ENCODE results near the gene ANKS1A.

The ANKS1A gene

DNA sequence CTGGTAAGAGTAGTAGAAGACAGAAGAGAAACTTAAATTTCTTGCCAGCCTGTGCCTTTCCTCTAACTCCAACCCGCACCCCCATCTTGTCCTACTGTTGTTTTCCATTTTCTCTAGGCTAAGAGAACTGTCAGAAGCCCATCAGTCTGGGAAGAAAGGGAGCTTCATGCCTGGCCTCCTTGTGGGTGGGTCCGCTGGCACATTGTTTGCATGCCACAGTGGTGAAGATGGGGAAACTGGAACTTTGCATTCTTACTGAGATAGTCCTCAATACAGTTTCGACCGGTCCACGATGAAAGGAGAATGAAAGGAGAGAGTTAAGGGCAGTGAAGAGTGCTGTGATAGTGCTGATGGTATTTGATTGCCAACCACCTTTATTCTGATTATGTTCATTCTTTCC lies 149.0 kb downstream of the ANKS1A start:
- DNase-seq (ENCODE audit: low read depth in 2 of 2) = no peak

DNA sequence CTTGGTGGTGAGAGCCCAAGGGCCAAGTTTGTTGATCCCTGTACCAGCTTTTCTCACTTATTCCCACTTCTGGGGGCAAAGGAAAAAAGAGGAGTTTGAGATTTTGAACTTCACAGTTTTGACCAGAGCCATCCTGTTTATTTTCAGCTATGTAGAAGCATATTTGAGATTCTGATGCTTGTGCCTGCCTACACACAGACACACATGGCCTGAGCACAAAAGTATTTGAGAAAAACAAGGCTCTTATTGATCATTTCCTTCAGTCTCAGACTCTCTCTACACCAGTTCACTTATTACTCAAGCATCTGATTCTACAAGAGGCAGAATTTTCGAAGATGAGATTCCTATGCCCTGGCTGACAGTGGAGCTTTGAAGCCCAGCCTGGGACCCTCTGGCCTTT lies 151.3 kb downstream of the ANKS1A start:
- DNase-seq (ENCODE audit: low read depth in 2 of 2) = no peak

DNA sequence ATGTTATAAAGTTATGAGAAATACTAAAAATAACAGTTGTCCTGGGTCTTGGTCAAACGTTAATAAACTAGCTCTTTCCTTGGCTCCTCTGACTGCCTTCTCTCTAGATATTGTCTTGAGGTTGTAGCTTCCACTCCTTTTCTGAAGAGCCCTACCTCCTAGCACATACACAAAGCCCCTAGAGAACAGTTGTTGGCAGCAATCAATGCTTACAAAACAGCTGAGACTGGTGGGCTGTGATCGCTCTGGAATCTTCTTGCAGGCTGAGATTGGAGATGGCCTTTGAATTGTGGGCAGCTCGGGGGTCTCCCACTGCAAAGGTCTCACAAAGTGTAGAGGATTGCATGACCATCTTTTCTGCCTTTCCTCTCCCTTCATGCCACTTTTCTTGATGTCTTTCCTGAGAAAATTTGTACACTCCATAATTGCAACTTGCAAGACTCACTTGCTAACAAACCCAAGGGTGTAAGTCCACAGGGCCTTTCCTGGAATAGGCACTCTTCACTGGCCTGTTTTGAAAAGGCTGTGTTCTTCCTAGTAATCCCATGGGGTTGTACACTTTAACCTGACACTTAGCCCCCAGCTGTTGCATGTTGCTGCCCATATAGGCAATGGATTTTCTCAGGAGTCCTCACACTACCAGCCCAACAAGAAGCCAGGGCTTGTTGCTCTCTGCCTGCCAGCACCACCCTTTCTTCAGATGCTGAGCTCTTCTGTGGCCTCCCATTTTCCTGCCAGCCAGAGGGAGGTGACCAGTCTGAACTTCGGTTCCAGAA lies 152.2 kb downstream of the ANKS1A start:
- DNase-seq (ENCODE audit: low read depth in 2 of 2) = no peak

DNA sequence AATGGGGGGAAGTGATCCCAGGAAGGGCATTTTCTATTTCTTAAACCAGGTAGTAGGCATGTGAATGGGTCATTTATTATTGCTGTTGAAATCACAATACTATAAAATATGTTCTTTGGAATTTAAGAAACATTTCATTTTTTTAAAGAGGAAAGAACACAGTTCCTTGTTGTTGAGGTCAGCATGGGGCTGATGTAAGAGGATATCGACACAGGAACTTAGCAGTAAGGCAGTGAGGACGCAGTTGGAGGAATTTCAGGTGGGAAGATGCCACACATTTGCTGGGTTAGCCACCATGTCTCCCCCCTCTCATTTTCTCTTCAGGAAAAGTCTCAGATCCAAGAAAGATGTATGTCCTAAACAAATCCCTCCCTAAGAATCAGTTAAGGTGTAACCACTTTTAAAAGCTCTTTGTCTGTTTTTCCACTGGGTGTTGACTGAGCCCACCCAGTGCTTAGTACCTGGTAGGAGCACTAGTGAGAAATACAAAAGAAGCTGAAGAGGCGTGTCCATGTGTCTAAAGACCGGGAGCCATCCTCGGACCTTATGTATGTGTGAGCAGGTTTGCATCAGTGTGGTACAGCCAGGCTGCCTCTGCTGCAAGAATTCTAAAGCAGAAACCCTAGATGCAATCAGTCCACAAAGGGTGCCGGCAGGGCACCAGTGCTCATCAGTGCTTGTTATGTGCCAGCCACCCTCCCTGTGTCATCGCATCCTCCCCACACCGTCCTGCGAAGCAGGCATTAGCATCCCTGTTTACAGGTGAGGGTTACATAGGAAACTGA lies 153.2 kb downstream of the ANKS1A start:
- DNase-seq (ENCODE audit: low read depth in 2 of 2) = no peak

DNA sequence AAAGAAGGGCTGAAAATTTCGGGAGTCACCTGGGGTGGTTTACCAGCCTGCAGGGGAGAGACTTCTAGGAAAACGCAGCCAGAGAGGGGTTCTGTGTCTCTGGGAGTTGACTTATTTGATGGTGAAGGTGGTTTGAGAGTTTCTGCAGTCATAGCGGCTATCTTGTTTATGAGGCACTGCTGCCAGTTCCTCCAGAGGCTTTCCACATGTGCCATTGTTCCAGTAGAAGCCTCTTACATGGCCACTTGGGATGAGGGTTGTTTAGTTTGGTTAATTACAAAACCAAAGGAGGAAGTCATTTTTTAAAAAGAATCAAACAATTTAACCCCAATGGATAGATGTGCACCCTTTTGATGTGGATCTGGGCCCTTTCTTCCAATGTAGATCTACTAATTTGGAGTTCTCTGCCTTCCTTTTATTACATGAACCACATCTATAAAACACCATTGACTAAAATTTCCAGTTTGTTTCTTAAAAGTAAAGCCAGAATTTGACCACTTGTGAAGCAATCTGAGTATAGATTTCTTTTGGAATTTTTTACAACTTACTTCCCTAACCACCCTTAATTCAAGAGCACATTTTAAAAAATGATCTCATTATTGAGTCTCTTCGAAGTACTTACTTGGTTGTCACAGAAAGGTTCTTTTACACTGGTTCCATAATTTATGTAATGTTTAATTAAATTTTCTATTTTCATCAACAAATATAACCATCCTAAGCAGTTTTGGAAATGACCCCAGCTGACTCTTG lies 154.5 kb downstream of the ANKS1A start:
- no peak for DNase-seq (ENCODE audit: low read depth in 2 of 2)

DNA sequence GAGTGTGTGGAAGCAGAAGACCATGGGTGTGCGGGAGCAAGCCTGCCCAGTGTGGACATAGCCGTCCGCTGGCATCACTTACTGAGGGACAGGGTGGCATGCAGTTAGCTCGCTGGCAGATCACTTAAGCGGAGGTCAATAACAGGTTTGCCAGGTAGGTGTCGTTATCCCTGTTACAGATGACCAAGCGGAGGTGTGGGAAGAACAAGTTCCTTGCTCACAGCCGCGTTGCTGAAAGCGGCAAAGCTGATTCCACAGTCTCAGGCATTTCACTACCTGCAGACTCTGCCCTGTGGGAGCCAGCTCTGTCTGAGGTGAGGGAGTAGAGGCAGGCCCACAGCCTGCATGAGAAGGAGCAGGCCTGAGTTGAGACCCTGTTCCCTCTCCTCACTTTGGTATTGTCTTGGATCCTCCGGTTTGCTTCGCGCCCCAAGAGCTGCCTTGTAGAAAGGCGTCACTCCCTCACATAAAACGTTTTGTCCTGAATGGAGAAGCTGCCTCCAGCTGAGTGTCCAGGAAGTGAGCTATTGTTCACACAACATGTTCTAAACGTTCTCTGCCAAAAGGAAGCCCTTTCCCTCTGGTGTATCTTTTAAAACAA lies 155.2 kb downstream of the ANKS1A start:
- no peak for DNase-seq (ENCODE audit: low read depth in 2 of 2)

DNA sequence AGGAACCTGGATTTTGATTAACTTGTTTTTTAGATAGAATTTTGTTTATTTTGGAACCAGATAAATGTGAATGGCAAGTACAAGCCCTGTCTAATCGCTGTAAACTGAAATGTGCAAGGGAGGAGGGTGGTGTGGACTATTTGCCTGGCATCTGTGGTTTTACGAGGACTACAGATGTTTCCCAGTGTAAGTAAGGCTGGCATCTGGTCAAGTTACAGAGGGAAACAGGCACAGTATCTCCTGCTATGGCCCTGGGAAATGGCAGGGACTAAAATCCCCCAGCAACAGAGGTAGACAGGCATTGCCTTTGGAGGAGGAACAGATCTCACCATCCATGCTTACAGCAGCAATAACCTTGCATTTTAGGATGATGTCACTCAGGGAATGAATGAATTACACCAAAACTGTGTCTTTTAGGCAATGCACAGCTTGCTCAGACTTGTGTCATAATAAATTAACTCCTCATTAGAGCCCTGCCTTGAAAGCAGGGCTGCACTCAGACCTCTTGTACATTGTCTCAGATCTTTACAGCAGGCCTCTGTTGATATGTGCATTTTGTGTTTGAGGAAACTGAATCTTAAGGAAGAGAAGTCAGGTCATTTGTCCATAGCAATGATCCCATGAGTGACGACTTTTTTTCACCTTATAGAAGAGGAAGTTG lies 155.8 kb downstream of the ANKS1A start:
- no peak for DNase-seq (ENCODE audit: low read depth in 2 of 2)

DNA sequence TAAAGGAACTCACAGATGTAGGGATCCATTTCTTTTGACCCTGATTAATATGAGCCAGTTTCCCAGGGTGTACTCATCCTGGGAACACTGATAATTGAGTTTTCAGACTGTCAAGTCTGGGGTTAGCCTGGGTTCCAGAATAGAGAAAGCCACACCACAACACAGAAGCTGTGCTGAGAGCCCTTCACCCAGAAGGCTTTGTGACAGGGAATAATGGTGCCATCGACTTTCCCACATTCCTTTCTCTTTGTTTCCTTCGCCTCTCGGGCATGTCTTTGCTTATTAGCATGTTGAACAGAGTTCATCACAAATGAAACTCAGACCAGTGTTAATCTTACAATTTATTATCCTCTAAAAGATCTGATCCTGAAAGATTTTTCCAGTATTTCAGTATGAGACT lies 157.0 kb downstream of the ANKS1A start:
- DNase-seq (ENCODE audit: low read depth in 2 of 2) = no peak

DNA sequence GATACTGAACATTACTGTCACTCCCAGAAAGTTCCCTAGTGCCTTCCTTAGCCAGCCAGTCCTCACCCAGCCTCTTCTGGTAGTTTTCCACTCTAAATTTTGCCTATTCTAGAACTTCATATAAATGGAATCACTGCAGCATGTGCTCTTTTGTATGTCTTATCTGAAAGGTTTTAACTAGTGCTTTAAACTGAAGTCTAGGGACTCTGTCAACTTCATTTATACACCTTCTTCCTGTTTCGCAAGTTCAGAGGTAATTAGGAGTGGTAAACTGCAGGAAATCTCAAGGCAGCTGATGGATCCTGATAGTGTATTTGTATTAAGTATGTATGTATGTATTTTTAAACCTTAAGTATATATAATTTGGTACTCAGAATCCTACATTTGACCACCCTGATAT lies 157.8 kb downstream of the ANKS1A start:
- DNase-seq (ENCODE audit: low read depth in 2 of 2) = no peak

DNA sequence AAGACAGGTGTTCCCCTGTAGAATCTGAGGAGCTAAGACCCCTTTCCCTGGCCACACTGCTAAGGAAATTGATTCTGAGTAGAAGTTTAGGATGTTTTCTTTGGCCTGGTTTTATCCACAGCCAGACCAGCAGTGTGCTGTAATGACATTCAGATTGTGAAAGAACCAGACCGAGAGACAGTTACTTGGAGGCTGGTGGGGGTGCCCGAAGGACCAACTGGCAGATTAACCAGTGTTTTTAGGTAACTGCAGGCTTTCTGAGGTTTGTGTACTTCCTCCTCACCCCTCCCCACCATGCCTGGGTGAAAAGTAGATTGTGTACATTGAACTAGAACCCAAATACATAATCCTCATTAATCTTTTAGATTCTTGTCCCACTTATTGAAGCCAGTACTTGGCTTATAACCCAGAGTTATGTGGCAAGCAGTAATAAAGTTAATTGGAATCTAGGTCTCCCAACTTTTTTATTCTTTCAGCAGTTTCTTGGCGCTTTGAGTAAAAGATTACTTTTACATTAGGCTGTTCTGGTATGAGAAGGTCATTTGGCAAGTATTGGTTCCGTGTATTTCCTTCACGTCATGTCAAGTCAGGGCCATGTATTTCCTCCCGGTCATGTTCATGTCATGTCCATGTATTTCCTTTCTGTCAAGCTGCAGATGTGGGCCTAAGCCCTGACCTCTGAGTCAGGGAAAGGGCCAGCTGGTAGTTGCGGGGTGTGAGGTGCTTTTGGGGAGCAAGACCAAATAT lies 158.4 kb downstream of the ANKS1A start:
- no peak for DNase-seq (ENCODE audit: low read depth in 2 of 2)

DNA sequence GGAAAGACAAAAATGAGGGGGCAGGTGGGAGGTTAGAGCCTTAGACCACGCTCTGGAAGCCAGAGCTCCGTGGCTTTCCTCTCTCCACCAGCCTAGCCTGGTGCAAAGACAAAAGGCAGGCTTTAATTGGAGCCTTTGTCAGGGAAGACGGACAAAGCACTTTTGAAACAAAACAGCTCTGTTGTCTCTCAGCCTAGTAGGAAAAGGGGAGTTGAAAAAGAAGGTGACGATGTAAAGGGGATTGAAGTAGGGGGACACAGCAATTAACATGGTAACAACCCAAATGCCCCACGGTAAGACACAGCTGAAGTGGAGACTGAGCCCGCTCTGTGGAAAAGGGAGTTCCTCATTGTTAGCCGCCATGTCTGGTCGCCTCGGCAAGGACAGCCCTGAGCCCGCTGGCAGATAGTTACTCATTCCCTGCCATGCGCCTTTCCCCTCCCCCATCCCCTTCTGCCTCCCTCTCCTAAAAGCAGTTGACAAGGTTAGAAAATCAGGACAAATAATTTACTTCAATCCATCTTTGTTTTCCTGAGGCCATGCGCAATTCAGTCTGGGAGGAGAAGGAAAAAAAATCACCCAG lies 159.1 kb downstream of the ANKS1A start:
- DNase-seq (ENCODE audit: low read depth in 2 of 2) = no peak

DNA sequence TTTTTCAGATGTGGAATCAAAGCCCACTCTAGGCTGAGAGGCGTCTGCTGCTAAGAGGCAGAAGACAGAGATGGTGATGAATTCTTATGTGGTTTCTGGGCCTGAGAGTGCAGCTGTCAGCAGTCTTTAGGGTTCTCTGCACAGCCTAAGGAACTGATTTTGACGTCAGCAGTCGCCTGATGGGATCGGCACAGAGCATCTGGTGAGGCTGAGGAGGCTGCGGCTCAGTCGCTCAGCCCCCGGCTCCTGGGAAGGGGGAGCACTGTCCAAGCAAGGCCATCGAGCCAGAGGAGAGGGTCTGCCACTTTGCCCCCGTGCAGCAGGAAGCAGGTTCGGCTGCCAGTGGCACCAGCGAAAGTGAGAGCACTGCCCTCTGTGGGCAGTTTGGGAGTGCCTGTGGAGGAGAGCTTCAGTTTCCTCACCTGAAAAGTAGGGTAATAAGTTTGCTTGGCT lies 159.6 kb downstream of the ANKS1A start:
- no peak for DNase-seq (ENCODE audit: low read depth in 2 of 2)

DNA sequence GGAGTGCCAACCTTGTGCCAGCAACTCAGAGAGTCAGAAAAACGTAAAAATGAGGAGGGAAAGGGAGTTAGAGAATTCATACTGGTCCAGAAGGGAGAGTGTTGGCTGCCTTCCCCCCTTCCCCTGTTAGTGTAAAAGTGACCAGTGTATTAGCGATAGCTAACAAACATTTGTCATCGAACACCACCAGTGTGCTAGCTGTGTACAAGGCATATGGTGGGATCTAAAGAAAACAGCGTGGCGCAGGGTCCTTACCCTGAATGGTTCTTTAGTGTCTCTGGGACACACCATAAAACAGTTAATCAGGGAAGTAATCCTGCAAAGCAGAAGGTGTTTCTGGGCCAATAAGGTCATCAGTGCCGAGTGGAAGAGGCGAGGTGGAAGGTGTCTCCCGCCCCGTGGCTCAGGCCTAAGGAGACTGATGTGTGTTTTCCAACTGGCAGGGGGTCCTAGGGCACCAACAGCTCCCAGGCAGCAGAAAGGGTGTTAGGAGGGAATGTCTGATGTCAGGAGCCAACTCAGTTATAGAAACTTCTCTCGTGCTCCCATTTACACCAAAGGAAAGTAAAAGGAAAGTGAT lies 160.2 kb downstream of the ANKS1A start:
- DNase-seq (ENCODE audit: low read depth in 2 of 2) = no peak

DNA sequence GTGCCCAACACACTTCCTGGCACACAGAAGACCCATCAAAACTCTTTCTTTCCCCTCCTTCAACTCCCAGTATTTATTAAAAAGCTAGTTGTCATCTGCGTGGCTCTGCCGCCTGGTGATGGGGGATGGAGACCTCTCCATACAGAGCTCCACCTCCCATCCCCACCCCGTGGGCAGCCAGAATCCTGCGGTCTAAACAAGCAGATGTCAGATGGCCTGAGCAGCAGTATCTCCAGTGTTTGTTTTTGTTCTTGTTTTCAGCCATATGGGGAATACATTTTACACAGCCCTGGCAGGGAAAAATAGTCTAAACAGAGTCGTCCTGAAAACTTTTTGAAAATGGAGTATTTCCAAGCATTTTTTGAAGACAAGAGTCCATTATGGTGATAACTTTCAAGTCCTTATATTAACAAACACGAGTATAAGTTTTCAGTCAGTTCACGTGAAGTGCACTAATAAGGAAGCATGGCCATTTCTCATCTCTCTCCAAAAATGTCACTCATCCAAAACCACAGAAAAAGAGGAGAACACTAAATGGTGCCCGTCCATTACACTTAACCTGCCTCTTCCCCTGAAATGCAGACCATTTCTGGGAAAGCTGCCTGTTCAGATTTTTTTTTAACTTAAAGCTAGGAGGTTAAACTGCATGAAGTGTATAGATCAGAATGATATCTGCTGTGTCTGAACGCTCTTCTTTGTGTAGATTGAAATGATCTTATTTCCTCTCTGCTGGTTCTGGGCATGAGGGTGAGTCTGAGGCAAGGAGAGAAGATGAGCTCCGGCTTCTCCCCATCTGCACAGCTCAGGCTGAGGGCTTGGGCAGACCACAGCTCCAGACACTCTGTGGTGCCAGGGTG lies 161.1 kb downstream of the ANKS1A start:
- DNase-seq (ENCODE audit: low read depth in 2 of 2) = no peak

DNA sequence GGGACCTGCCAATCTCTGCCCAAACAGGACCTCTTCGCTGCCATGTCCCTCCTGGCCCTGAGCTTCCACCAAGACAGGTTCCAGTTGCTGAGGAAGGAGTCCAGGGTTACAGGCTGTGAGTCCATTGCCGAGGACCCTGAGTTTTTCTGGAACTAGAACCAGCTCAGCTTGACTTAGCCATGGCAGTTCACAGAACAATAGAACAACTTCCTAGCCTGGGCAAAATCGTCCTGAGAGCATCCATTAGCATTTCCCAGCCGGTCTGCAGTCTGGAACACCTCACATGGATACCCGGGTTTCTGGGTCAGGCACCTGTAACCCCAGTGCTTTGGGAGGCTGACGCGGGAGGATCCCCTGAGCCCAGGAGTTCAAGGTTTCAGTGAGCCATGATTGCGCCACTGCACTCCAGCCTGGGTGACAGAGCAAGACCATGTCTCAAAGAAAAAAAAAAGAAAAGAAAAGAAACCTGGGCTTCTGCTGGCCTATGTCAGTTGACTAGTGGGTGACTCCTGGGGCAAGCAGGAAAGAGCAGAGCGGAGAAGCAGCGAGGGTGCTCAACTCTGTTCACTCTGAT lies 161.8 kb downstream of the ANKS1A start:
- no peak for DNase-seq (ENCODE audit: low read depth in 2 of 2)

DNA sequence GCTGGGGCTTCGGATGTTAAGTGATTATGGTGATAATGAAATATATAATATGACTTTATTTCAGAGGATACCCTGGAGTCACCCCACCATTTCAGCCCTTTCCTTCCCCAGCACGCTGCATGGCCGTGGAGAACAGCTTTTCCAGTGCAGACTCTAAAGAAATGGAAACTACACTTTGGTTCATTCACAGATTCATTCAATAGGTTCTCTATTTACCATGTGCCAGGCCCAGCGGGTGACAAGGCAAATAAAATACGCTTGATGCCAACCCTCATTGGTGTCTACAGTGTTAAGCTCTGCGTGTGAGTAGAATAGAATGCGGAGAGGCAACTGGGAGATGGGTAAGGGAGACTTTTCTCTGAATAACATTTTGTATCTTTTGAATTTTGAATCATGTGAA lies 162.3 kb downstream of the ANKS1A start:
- DNase-seq (ENCODE audit: low read depth in 2 of 2) = no peak

DNA sequence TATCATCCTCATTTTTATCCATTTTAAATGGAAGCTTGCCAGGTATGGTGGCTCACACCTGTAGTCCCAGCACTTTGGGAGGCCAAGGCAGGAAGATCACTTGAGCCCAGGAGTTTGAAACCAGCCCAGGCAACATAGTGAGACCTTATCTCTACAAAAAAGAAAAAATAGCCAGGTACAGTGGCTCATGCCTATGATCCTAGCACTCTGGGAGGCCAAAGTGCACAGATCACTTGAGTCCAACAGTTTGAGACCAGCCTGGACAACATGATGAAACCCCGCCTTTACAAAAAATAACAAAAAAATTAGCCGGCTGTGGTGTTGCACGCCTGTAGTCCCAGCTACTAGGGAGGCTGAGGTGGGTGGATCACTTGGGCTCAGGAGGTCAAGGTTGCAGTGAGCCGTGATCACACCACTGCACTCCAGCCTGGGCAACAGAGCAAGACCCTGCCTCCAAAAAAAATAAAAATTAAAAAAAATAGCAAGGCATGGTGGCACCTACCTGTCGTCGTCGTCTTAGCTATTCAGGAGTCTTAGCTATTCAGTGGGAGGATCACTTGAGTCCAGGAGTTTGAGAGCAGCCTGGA lies 163.0 kb downstream of the ANKS1A start:
- no peak for DNase-seq (ENCODE audit: low read depth in 2 of 2)

All from stimulated activated CD4-positive, alpha-beta T cell treated with anti-CD3 and anti-CD28 coated beads, Interleukin-12 subunit alpha, Interleukin-12 subunit beta, amount 100 ng/mL, for 24 hours (primary cell).